Astrocyte (in vitro differentiated cells and primary cell): ENCODE data around the gene PRKAR1A. TPM values are rescaled to one million over a fixed set of nuclear protein-coding genes. Genes with fewer than 3 reads are reported as not detected.
"Not testable (repeated sequence)": the region's sequence is repeated elsewhere in the genome, so short reads cannot be mapped to it uniquely, and the experiment has no call there.

Experiments used
- DNase-seq: peaks from one replicate; pipeline ENCODE4 v3.0.0-alpha.2; 2010; ENCODE audit warnings: low read depth
- FAIRE-seq: peaks from 2 replicates; lab custom pipeline; 2011; peaks lifted over from hg19 to GRCh38; lab: Jason Lieb, UNC
- H2AFZ ChIP-seq: 2 replicates; pipeline ENCODE4 v1.6.0; 2012; ENCODE audit warnings: low read depth, low read length, inconsistent platforms
- H3K27ac ChIP-seq: 2 replicates; pipeline ENCODE4 v1.5.1; 2011; ENCODE audit warnings: low read depth, low read length, inconsistent platforms
- H3K27me3 ChIP-seq: 2 replicates; pipeline ENCODE4 v1.6.0; 2011; ENCODE audit warnings: low read length, inconsistent platforms; ENCODE audit not compliant: insufficient read depth
- H3K36me3 ChIP-seq: 2 replicates; pipeline ENCODE4 v1.5.1; 2011; ENCODE audit warnings: low read length, inconsistent platforms; ENCODE audit not compliant: insufficient read depth
- H3K4me1 ChIP-seq: 2 replicates; pipeline ENCODE4 v1.5.1; 2011; ENCODE audit warnings: low read length, inconsistent platforms; ENCODE audit not compliant: insufficient read depth
- H3K4me2 ChIP-seq: 2 replicates; pipeline ENCODE4 v1.6.0; 2012; ENCODE audit warnings: low read length, inconsistent platforms
- H3K4me3 ChIP-seq: 2 replicates; pipeline ENCODE4 v1.5.1; 2011; ENCODE audit warnings: low read depth, mild to moderate bottlenecking, low read length, inconsistent platforms; ENCODE audit not compliant: insufficient read depth
- H3K79me2 ChIP-seq: 2 replicates; pipeline ENCODE4 v1.6.0; 2012; ENCODE audit warnings: mild to moderate bottlenecking, low read length, inconsistent platforms; ENCODE audit not compliant: insufficient read depth
- H3K9ac ChIP-seq: 2 replicates; pipeline ENCODE4 v1.6.0; 2012; ENCODE audit warnings: mild to moderate bottlenecking, low read length, inconsistent platforms
- H3K9me3 ChIP-seq: 2 replicates; pipeline ENCODE4 v1.5.1; 2012; ENCODE audit warnings: low read depth, mild to moderate bottlenecking, low read length, inconsistent platforms; ENCODE audit not compliant: insufficient read depth
- H4K20me1 ChIP-seq: 2 replicates; pipeline ENCODE4 v1.6.0; 2012; ENCODE audit warnings: low read length, inconsistent platforms; ENCODE audit not compliant: insufficient read depth
- H3K27ac Mint-ChIP-seq: one replicate; pipeline ENCODE4 v1.8.0; 2021; ENCODE audit warnings: mild to moderate bottlenecking, mixed read lengths; ENCODE audit not compliant: unreplicated experiment
- H3K27me3 Mint-ChIP-seq: one replicate; pipeline ENCODE4 v1.8.0; 2021; ENCODE audit warnings: low read depth, mixed read lengths; ENCODE audit not compliant: unreplicated experiment
- H3K36me3 Mint-ChIP-seq: one replicate; pipeline ENCODE4 v1.8.0; 2021; ENCODE audit warnings: low read depth, mixed read lengths; ENCODE audit not compliant: unreplicated experiment
- H3K4me1 Mint-ChIP-seq: one replicate; pipeline ENCODE4 v1.8.0; 2021; ENCODE audit warnings: low read depth, mixed read lengths; ENCODE audit not compliant: unreplicated experiment
- H3K4me3 Mint-ChIP-seq: one replicate; pipeline ENCODE4 v1.8.0; 2021; ENCODE audit warnings: mild to moderate bottlenecking, moderate library complexity, mixed read lengths; ENCODE audit not compliant: unreplicated experiment
- H3K9me3 Mint-ChIP-seq: one replicate; pipeline ENCODE4 v1.8.0; 2021; ENCODE audit warnings: mild to moderate bottlenecking, mixed read lengths; ENCODE audit not compliant: unreplicated experiment
- EZH2 ChIP-seq: IDR thresholded peaks from 2 replicates; pipeline ENCODE4 v1.6.1; 2012; ENCODE audit warnings: mild to moderate bottlenecking, low read length, inconsistent platforms; ENCODE audit not compliant: insufficient read depth
- total RNA-seq: library from RNA; stranded (reverse); gene quantifications from 2 replicates; pipeline ENCODE4 v1.2.1, GENCODE V29; 2021
- TF ChIP-seq, protein P1 (sequence below): IDR thresholded peaks from 2 replicates; pipeline ENCODE4 v1.5.1; 2011; ENCODE audit warnings: low read depth, mild to moderate bottlenecking, inconsistent platforms, low read length, moderate library complexity; ENCODE audit not compliant: insufficient read depth

PRKAR1A gene
- total RNA-seq, 1 donor from 2014 or later = 235 TPM

DNA sequence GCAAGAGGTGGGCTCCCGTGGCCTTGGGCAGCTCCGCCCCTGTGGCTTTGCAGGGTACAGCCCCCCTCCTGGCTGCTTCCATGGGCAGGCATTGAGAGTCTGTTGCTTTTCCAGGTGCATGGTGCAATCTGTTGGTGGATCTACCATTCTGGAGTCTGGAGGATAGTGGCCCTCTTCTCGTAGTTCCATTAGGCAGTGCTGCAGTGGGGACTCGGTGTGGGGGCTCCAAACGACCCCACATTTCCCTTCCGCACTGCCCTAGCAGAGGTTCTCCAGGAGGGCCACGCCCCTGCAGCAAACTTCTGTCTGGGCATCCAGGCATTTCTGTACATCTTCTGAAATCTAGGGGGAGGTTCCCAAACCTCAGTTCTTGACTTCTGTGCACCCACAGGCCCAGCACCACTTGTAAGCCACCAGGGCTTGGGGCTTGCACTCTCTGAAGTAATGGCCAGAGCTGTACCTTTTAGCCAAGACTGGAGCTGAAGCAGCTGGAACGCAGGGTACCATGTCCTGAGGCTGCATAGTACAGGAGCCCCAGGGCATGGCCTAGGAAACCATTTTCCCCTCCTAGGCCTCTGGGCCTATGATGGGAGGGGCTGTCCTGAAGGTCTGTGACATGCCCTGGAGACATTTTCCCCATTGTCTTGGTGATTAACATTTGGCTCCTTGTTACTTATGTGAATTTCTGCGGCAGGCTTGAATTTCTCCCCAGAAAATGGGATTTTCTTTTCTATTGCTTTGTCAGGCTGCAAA lies 6.0 kb downstream of the PRKAR1A start:
- Histone ChIP-seq H4K20me1 (peaks cover 87% of the 10 kb centered on the region), H3K27me3 (no peaks in the 10 kb centered on the region), H3K79me2 (peaks cover 99% of the 10 kb centered on the region), H3K9me3 (no peaks in the 10 kb centered on the region), H3K4me2 (no peak overlapping the region), H3K4me3 (no peak overlapping the region), H2AFZ (no peak overlapping the region), H3K9ac (no peak overlapping the region), H3K27ac (no peak overlapping the region), H3K4me1 (peaks cover 12% of the 10 kb centered on the region), H3K36me3 (peaks cover 40% of the 10 kb centered on the region)
- H3K27me3 Mint-ChIP-seq = no peaks in the 10 kb centered on the region
- no peak for TF ChIP-seq EZH2
- TF ChIP-seq, protein P1, sequence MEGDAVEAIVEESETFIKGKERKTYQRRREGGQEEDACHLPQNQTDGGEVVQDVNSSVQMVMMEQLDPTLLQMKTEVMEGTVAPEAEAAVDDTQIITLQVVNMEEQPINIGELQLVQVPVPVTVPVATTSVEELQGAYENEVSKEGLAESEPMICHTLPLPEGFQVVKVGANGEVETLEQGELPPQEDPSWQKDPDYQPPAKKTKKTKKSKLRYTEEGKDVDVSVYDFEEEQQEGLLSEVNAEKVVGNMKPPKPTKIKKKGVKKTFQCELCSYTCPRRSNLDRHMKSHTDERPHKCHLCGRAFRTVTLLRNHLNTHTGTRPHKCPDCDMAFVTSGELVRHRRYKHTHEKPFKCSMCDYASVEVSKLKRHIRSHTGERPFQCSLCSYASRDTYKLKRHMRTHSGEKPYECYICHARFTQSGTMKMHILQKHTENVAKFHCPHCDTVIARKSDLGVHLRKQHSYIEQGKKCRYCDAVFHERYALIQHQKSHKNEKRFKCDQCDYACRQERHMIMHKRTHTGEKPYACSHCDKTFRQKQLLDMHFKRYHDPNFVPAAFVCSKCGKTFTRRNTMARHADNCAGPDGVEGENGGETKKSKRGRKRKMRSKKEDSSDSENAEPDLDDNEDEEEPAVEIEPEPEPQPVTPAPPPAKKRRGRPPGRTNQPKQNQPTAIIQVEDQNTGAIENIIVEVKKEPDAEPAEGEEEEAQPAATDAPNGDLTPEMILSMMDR = no peak
- peaks cover 23% of the 10 kb centered on the region for H3K36me3 Mint-ChIP-seq
- FAIRE-seq (no peak), DNase-seq (no peak)
- H3K9me3 Mint-ChIP-seq = no peaks in the 10 kb centered on the region
- no peak overlapping the region for H3K27ac Mint-ChIP-seq
- no peak overlapping the region for H3K4me3 Mint-ChIP-seq
- H3K4me1 Mint-ChIP-seq = peaks cover 13% of the 10 kb centered on the region

DNA sequence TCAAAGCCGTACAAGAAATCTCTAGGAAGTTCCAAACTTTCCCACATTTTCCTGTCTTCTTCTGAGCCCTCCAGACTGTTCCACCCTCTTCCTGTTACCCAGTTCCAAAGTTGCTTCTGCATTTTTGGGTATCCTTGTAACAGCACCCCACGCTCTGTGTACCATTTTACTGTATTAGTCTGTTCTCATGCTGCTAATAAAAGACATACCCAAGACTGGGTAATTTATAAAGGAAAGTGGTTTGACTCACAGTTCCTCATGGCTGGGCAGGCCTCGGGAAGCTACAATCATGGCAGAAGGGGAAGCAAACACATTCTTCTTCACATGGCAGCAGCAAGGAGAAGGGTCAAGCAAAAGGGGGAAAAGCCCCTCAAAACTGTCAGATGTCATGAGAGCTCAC lies 6.8 kb downstream of the PRKAR1A start:
- Histone ChIP-seq H4K20me1 (peaks cover 86% of the 10 kb centered on the region), H3K36me3 (peaks cover 47% of the 10 kb centered on the region), H3K79me2 (peaks cover 98% of the 10 kb centered on the region), H3K4me1 (peaks cover 12% of the 10 kb centered on the region)
- H3K9ac ChIP-seq, DNase-seq, H3K27ac ChIP-seq, H3K4me3 ChIP-seq, H3K9me3 Mint-ChIP-seq, H3K27me3 ChIP-seq, H3K9me3 ChIP-seq, H3K27ac Mint-ChIP-seq, FAIRE-seq, H3K4me2 ChIP-seq, H2AFZ ChIP-seq, H3K4me3 Mint-ChIP-seq, H3K27me3 Mint-ChIP-seq: not testable (repeated sequence)
- Mint-ChIP-seq H3K36me3 (peaks cover 23% of the 10 kb centered on the region), H3K4me1 (peaks cover 13% of the 10 kb centered on the region)

DNA sequence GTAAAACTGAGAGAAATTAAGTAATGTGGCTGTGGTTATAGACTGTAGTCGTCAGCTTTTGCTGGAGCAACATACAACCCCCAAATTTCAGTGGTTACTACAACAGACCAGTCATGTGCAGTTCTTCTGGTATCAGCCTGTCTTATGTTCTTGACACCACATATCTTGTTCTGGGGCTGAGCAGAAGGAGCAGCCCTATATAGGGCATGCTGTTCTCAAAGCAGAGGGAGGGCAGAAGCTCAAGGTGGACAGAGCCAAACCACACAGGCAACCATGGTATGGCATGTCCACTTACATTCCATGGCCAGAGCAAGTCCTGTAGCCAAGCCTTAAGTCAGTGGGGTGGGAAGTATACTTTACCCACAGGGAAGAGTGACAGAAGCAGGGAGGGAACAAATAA lies 7.7 kb downstream of the PRKAR1A start:
- Mint-ChIP-seq H3K36me3 (peaks cover 29% of the 10 kb centered on the region), H3K4me1 (peaks cover 13% of the 10 kb centered on the region), H3K27me3 (no peaks in the 10 kb centered on the region), H3K9me3 (no peaks in the 10 kb centered on the region), H3K4me3 (no peak overlapping the region), H3K27ac (no peak overlapping the region)
- peak; percentile 27 for DNase-seq
- no peak overlapping the region for H3K4me2 ChIP-seq
- peaks cover 78% of the 10 kb centered on the region for H4K20me1 ChIP-seq
- H2AFZ ChIP-seq = no peak overlapping the region
- no peaks in the 10 kb centered on the region for H3K9me3 ChIP-seq
- FAIRE-seq = no peak
- peaks cover 5% of the 10 kb centered on the region for H3K4me1 ChIP-seq
- H3K27me3 ChIP-seq = no peaks in the 10 kb centered on the region
- TF ChIP-seq, protein P1 = no peak
- TF ChIP-seq EZH2 = no peak
- H3K4me3 ChIP-seq = no peak overlapping the region
- H3K9ac ChIP-seq = no peak overlapping the region
- peaks cover 51% of the 10 kb centered on the region for H3K36me3 ChIP-seq
- peaks cover 90% of the 10 kb centered on the region for H3K79me2 ChIP-seq
- H3K27ac ChIP-seq = no peak overlapping the region
